Smooth muscle cell (in vitro differentiated cells): ENCODE data around the gene NOTCH2. TPM values are rescaled to one million over a fixed set of nuclear protein-coding genes. Genes with fewer than 3 reads are reported as not detected.
"Not testable (repeated sequence)": the region's sequence is repeated elsewhere in the genome, so short reads cannot be mapped to it uniquely, and the experiment has no call there.

ENCODE experiments used
- DNase-seq: peaks from one replicate; lab custom pipeline; 2025; ENCODE audit not compliant: unreplicated experiment; lab: John Stamatoyannopoulos, UW
- H2AFZ ChIP-seq: fragments of 200-600 bp; sonication (generic); 2 replicates; pipeline ENCODE4 v1.6.0; 2016; ENCODE audit warnings: antibody characterized with exemption, low read depth, mild to moderate bottlenecking
- H3F3A ChIP-seq: fragments of 200-600 bp; sonication (generic); 2 replicates; pipeline ENCODE4 v1.6.0; 2017; ENCODE audit warnings: antibody characterized with exemption, low read depth
- H3K27ac ChIP-seq: fragments of 200-600 bp; sonication (generic); 2 replicates; pipeline ENCODE4 v1.5.1; 2016; ENCODE audit warnings: low read depth, mild to moderate bottlenecking
- H3K27me3 ChIP-seq: fragments of 200-600 bp; sonication (generic); 2 replicates; pipeline ENCODE4 v1.6.1; 2016; ENCODE audit warnings: low read depth, mild to moderate bottlenecking
- H3K36me3 ChIP-seq: fragments of 200-600 bp; sonication (generic); 2 replicates; pipeline ENCODE4 v1.5.1; 2016; ENCODE audit warnings: low read depth
- H3K4me1 ChIP-seq: fragments of 200-600 bp; sonication (generic); 2 replicates; pipeline ENCODE4 v1.5.1; 2016; ENCODE audit warnings: low read depth
- H3K4me2 ChIP-seq: fragments of 200-600 bp; sonication (generic); 2 replicates; pipeline ENCODE4 v1.6.0; 2016; ENCODE audit warnings: mild to moderate bottlenecking
- H3K4me3 ChIP-seq: fragments of 200-600 bp; sonication (generic); 2 replicates; pipeline ENCODE4 v1.5.1; 2016; ENCODE audit warnings: mild to moderate bottlenecking
- H3K79me2 ChIP-seq: fragments of 200-600 bp; sonication (generic); 2 replicates; pipeline ENCODE4 v1.6.0; 2016; ENCODE audit warnings: low read depth, mild to moderate bottlenecking
- H3K9ac ChIP-seq: fragments of 200-600 bp; sonication (generic); 2 replicates; pipeline ENCODE4 v1.6.0; 2016; ENCODE audit warnings: low read depth
- H3K9me3 ChIP-seq: fragments of 200-600 bp; sonication (generic); replicated peaks from 2 replicates; pipeline ENCODE4 v1.5.1; 2016; ENCODE audit warnings: low read depth
- H4K20me1 ChIP-seq: fragments of 200-600 bp; sonication (generic); 2 replicates; pipeline ENCODE4 v1.6.0; 2016; ENCODE audit warnings: low read depth
- WGBS: methylation state at CpG from one replicate; pipeline ENCODE4 v1.1.7; 2016; ENCODE audit warnings: low lambda C conversion rate; 5-methylcytosine and 5-hydroxymethylcytosine counted together
- polyA plus RNA-seq: library from polyadenylated mRNA; unstranded; fragments of >200 nt; fragmentation: Nextera tagmentation; extraction: Ambion mirVana; gene quantifications from 2 replicates; pipeline ENCODE4 v1.2.1, GENCODE V29; 2016
- total RNA-seq: library from RNA; depleted of rRNA; stranded (reverse); fragments of >200 nt; gene quantifications from 2 replicates; pipeline ENCODE4 v1.2.3, GENCODE V29; 2014

NOTCH2 gene
- total and polyA plus RNA-seq, 2 experiments from 2014 or later = 50.3 to 133 TPM

DNA sequence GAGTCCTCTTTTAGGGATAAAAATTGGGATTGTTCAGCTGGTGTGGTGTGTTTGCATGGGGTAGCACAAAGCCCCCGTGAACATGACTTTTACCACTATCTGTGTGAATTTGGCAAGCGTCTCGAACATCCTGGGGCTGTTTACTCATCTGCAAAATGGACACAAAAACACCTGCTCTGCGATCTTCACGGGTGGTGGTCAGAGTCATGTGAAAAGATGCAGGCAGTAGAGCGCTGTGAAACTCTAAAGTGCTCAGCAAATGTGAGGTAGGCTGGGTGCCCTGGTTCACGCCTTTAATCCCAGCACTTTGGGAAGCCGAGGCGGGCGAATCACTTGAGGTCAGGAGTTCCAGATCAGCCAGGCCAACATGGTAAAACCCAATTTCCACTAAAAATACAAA, 39.7 kb upstream of the NOTCH2 start:
- not testable (repeated sequence) for DNase-seq, H3K36me3 ChIP-seq, H3K4me2 ChIP-seq, H3K9ac ChIP-seq, H3K27ac ChIP-seq, H3K79me2 ChIP-seq, H3K27me3 ChIP-seq, H3K4me1 ChIP-seq, H3F3A ChIP-seq, H3K9me3 ChIP-seq, H2AFZ ChIP-seq, H3K4me3 ChIP-seq, H4K20me1 ChIP-seq
- 97% methylated on average over 10 of the region's 10 CpGs for WGBS

DNA sequence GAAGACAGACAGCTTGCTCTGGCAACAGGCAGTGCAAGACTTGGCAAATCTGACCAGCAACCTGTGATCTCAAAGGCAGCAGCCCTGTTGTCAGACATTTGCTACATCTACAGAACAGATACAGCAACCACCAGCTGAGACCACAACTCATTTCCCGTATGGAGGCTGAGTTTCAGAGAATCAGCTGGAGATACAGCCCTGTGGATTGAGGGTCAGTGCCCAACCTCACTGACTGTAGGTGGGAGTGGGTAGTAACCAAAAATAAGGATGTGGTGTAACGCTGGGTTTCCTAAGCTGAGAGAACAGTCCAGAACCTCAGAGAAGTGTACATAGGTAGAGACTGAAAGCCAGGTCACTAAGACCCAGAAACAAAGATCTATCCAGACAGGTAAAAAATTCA, 35.8 kb upstream of the NOTCH2 start:
- H3K36me3 ChIP-seq, H3K79me2 ChIP-seq, H3K4me2 ChIP-seq, H3K9ac ChIP-seq, H2AFZ ChIP-seq, H4K20me1 ChIP-seq, H3K4me1 ChIP-seq, DNase-seq, H3K4me3 ChIP-seq, H3F3A ChIP-seq, H3K9me3 ChIP-seq, H3K27me3 ChIP-seq, H3K27ac ChIP-seq: not testable (repeated sequence)
- WGBS = 100% methylated on average over 1 of the region's 2 CpGs

DNA sequence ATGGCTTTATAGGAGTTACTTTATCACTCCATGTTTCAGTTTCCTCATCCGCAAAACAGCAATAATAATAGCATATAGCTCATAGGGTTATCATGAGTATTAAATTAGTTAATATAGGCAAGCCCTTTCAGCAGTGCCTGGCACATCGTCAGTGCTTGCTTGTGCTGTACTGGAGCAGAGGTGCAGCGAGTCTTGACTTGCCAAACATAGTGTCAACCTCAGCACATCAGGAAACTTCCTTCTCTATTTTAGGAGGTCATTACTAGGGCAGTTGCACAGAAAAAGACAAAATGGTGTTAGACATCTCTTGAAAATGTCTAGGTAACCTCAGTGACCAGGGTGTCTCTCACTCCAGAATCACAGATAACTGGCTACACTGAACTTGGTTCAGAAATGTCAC, 34.3 kb upstream of the NOTCH2 start:
- WGBS = no CpG with 5 or more reads among the region's 3 CpGs
- H3F3A ChIP-seq, H4K20me1 ChIP-seq, H3K4me2 ChIP-seq, H3K79me2 ChIP-seq, H3K9me3 ChIP-seq, H3K9ac ChIP-seq, H3K4me3 ChIP-seq, DNase-seq, H2AFZ ChIP-seq, H3K27me3 ChIP-seq, H3K27ac ChIP-seq, H3K4me1 ChIP-seq, H3K36me3 ChIP-seq: not testable (repeated sequence)

DNA sequence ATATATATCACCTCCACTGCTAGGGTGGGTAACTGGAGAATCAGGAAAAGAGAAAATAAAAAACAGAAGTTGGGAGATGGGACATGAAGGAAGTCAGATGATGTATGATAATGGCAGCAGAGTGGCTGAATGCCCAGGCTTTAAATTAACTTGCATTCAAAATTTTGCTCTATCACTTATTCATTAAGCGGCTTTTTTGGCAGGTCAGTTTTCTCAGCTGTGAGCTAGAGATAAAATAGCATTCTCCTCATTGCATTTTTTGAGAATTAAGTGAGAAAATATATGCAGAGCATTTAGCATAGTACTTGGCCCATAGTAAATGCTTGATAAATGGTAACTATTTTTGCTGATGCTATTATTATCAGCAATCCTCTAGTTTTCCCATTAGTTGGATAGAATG, 32.1 kb upstream of the NOTCH2 start:
- not testable (repeated sequence) for H3K27me3 ChIP-seq, DNase-seq, H3K4me3 ChIP-seq, H2AFZ ChIP-seq, H3K36me3 ChIP-seq, H3K9ac ChIP-seq, H3F3A ChIP-seq, H3K4me1 ChIP-seq, H3K79me2 ChIP-seq, H3K4me2 ChIP-seq, H3K27ac ChIP-seq, H4K20me1 ChIP-seq, H3K9me3 ChIP-seq
- 100% methylated on average over 1 of the region's 1 CpG for WGBS

DNA sequence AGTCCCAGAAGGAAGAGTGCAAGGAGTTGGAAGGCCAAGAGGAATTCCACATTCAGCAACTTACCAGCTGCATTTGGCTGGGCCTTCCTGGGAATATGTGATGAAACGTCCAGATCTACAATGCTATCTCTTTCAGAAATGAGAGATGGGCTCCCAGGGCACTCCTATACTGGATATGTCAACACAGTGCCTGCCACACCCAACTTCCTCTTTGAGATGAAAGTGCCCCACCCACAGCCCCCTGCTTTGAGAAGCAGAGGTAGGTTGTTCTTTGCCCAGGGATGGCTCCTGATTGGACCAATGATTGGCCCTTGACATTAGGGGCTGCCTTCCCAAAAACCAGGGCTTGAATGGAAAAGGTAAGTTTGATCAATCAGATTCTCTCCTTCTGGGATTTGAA, 31.1 kb upstream of the NOTCH2 start:
- not testable (repeated sequence) for H3K4me3 ChIP-seq, H4K20me1 ChIP-seq, H3K36me3 ChIP-seq, H3K4me1 ChIP-seq, H3F3A ChIP-seq, H3K27ac ChIP-seq, DNase-seq, H3K9me3 ChIP-seq, H3K9ac ChIP-seq, H3K79me2 ChIP-seq, H3K4me2 ChIP-seq, H2AFZ ChIP-seq, H3K27me3 ChIP-seq
- 82% methylated on average over 1 of the region's 1 CpG for WGBS

DNA sequence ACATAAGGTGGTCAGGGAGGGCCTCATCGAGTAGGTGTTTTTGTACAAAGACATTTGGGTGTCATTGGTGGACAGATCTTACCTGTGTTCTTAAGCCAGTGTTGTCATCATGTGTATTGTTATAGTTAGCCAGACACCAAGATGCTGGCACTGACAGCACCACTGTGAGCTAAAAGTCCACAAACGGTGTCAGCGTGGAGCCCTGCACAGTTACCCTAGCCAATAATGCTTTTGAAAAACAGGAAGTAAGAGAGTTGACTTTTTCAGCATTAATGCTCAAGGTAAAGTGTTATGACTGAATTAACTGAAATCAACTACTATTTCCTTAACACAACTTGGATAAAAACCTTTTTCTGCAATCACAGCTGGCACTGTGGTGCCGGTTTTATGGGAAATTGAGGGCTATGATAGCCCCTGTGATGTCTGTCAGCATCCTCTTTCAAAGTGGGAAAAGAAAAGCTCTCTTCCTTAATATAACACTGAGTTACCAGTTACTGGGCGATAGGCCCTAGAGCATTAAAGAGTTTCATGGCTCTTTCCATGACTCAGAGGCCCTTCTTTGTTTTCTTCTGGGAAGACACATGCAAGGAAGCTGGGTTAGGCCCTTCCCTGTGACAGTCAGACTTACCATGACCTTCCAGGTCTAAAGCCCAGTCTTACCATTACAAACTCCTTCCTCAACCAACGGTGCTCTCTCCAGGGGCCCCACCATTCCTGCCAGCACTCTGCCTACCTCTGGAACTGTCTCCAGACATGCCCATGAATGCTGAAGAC, 29.7 kb upstream of the NOTCH2 start:
- 69% methylated on average over 1 of the region's 6 CpGs for WGBS
- not testable (repeated sequence) for H4K20me1 ChIP-seq, H3K4me2 ChIP-seq, H3K4me3 ChIP-seq, H3K9me3 ChIP-seq, H3K27me3 ChIP-seq, H3K79me2 ChIP-seq, DNase-seq, H3K9ac ChIP-seq, H2AFZ ChIP-seq, H3K36me3 ChIP-seq, H3K27ac ChIP-seq, H3F3A ChIP-seq, H3K4me1 ChIP-seq

DNA sequence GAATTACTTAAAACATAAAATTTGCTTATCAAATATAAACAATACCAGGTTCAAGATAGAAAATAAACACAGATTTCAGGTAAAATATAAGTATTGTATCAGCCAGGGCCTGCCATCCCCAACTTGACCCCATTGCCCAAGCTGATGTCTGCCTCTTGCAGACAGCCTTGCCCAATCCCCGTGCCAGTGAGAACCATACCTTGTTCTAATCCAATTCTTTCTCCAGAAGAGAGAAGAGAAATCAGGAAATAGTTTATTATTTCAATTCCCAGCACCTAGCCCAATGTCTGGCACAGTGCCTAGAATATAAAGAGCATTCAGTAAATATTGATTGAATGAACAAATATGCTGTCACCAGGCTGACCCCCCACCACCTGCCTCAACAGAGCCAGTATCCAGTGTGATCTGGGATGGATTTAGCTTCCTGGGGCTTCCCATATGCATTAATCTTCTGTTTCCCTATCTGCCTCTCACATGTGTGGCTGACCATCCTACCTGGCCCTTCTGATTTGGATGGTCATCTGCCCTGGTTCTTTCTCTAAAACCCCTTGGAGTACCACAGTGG, 27.6 kb upstream of the NOTCH2 start:
- H3K79me2 ChIP-seq, H3K9ac ChIP-seq, H3K9me3 ChIP-seq, DNase-seq, H3F3A ChIP-seq, H3K4me2 ChIP-seq, H2AFZ ChIP-seq, H4K20me1 ChIP-seq, H3K4me1 ChIP-seq, H3K36me3 ChIP-seq, H3K27me3 ChIP-seq, H3K27ac ChIP-seq, H3K4me3 ChIP-seq: not testable (repeated sequence)
- 92% methylated on average over 1 of the region's 1 CpG for WGBS

DNA sequence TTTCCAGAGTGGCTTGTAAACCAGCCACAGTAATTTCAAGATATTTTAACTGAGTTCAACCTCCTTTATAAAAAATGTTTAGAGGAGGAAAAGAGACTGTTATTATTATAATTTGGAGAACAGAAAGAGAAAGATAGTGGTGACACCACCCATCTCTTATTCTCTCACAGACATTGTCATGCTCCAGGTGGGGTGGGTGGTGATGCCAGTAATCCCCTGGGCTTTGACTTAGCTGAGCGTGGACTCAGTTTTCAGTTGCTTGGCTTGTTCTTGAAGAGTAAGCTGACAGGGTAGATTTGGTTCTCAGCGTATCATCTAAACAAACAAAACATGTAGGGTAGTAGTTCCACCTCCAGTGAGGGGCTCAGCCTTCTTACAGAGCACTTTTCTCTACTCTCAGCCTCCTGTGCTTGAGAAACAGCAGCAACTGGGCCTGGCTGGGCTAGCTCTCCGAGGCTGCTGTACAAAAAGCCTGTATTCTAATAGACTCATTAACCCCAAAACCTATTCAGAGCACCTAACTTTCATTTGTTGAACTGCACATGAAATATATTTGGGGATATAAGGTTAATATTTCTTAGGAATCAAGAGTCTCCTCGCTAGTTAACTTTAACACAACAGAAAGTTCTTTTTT, 24.2 kb upstream of the NOTCH2 start:
- H3K4me3 ChIP-seq, H3K9me3 ChIP-seq, H3K9ac ChIP-seq, H2AFZ ChIP-seq, H3K79me2 ChIP-seq, DNase-seq, H3K4me2 ChIP-seq, H3K27ac ChIP-seq, H4K20me1 ChIP-seq, H3K4me1 ChIP-seq, H3K36me3 ChIP-seq, H3K27me3 ChIP-seq, H3F3A ChIP-seq: not testable (repeated sequence)
- 82% methylated on average over 2 of the region's 4 CpGs for WGBS
